HCT116 (cell line): ENCODE results near the gene COL23A1.

Experiments
- CEBPB ChIP-seq: IDR thresholded peaks from 2 replicates; pipeline ENCODE4 v1.6.1; 2012; ENCODE audit warnings: low read depth
- CTCF ChIP-seq, 3 experiments: fragments of 200-600 bp in 1 of 3; sonication (generic) in 1 of 3; IDR thresholded peaks in 2 of 3; conservative IDR thresholded peaks in 1 of 3; 2 replicates each; pipeline ENCODE4 v1.5.1; 2012 to 2017; ENCODE audit warnings: low read depth in 2 of 3, low read length in 2 of 3, antibody characterized with exemption in 1 of 3, borderline replicate concordance in 1 of 3, control low read depth in 1 of 3, mild to moderate bottlenecking in 1 of 3, mixed read lengths in 1 of 3, mixed run types in 1 of 3, moderate library complexity in 1 of 3; ENCODE audit not compliant: insufficient read depth in 1 of 3
- EGR1 ChIP-seq: IDR thresholded peaks from 2 replicates; pipeline ENCODE4 v1.6.1; 2012; ENCODE audit warnings: low read depth
- EZH2 ChIP-seq: fragments of 200-600 bp; sonication (generic); IDR thresholded peaks from 2 replicates; pipeline ENCODE4 v1.6.1; 2017; ENCODE audit warnings: antibody characterized with exemption, mixed run types
- EZH2phosphoT487 ChIP-seq: fragments of 200-600 bp; IDR thresholded peaks from 2 replicates; pipeline ENCODE4 v1.6.1; 2018; ENCODE audit warnings: antibody characterized with exemption, borderline replicate concordance
- POLR2A ChIP-seq: IDR thresholded peaks from 2 replicates; pipeline ENCODE4 v1.7.0; 2011; ENCODE audit warnings: borderline replicate concordance; ENCODE audit not compliant: insufficient read depth, insufficient read length; ENCODE audit errors: extremely low read depth
- POLR2AphosphoS5 ChIP-seq: IDR thresholded peaks from 2 replicates; pipeline ENCODE4 v1.6.1; 2011; ENCODE audit warnings: mild to moderate bottlenecking, low read depth, low read length, moderate library complexity
- REST ChIP-seq: IDR thresholded peaks from 2 replicates; pipeline ENCODE4 v1.6.1; 2012; ENCODE audit warnings: low read depth
- SRF ChIP-seq: IDR thresholded peaks from 2 replicates; pipeline ENCODE4 v1.6.1; 2012; ENCODE audit warnings: low read depth
- TCF7L2 ChIP-seq: IDR thresholded peaks from 2 replicates; pipeline ENCODE4 v1.7.0; 2011; ENCODE audit warnings: borderline replicate concordance, inconsistent platforms; ENCODE audit not compliant: insufficient read depth, insufficient read length; ENCODE audit errors: extremely low read depth
- YY1 ChIP-seq: IDR thresholded peaks from 2 replicates; pipeline ENCODE4 v1.6.1; 2011; ENCODE audit warnings: low read length, low read depth, moderate library complexity, mild to moderate bottlenecking; ENCODE audit not compliant: insufficient replicate concordance; ENCODE audit errors: extremely low read depth
- ZBTB33 ChIP-seq: IDR thresholded peaks from 2 replicates; pipeline ENCODE4 v1.6.1; 2011; ENCODE audit warnings: mild to moderate bottlenecking, low read length, moderate library complexity; ENCODE audit not compliant: insufficient replicate concordance; ENCODE audit errors: extremely low read depth
- ZFX ChIP-seq: fragments of 450-650 bp; IDR thresholded peaks from 2 replicates; pipeline ENCODE4 v1.6.1; 2017
- ZNF274 ChIP-seq: fragments of 200-500 bp; sonication (Bioruptor generic); IDR thresholded peaks from 2 replicates; pipeline ENCODE4 v1.6.1; 2014; ENCODE audit warnings: mild to moderate bottlenecking, low read depth, low read length, inconsistent platforms

- TF ChIP-seq POLR2A, result no peak
- no peak for TF ChIP-seq CTCF (IDR thresholded peaks at IDR 0.05 in 2 of 3, conservative IDR thresholded peaks at IDR 0.05 in 1 of 3; ENCODE audit: borderline replicate concordance in 1 of 3, insufficient read depth in 1 of 3, low read depth in 2 of 3, low read length in 2 of 3)
- TF ChIP-seq EGR1, result no peak
- TF ChIP-seq POLR2AphosphoS5, result no peak
- no peak for TF ChIP-seq TCF7L2
- TF ChIP-seq REST, result no peak
- no peak for TF ChIP-seq EZH2
- TF ChIP-seq SRF, result no peak
- no peak for TF ChIP-seq ZNF274
- TF ChIP-seq EZH2phosphoT487, result no peak
- TF ChIP-seq CEBPB, result no peak
- no peak for TF ChIP-seq ZFX
- no peak for TF ChIP-seq ZBTB33
- no peak for TF ChIP-seq YY1
Measured at GRCh38 chr5:178245389-178245788, 344.8 kb downstream of the COL23A1 start.
